GM19395 (cell line): ENCODE results near the gene STUM.
"Not testable (repeated sequence)": the region's sequence is repeated elsewhere in the genome, so short reads cannot be mapped to it uniquely, and the experiment has no call there.

Experiments used
- ATAC-seq: cut with Tn5 transposase; IDR thresholded peaks from one replicate; pipeline ENCODE4 v1.9.1; 2021; ENCODE audit warnings: mild to moderate bottlenecking, moderate library complexity; ENCODE audit not compliant: unreplicated experiment

STUM gene, protein sequence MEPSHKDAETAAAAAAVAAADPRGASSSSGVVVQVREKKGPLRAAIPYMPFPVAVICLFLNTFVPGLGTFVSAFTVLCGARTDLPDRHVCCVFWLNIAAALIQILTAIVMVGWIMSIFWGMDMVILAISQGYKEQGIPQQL

DNA sequence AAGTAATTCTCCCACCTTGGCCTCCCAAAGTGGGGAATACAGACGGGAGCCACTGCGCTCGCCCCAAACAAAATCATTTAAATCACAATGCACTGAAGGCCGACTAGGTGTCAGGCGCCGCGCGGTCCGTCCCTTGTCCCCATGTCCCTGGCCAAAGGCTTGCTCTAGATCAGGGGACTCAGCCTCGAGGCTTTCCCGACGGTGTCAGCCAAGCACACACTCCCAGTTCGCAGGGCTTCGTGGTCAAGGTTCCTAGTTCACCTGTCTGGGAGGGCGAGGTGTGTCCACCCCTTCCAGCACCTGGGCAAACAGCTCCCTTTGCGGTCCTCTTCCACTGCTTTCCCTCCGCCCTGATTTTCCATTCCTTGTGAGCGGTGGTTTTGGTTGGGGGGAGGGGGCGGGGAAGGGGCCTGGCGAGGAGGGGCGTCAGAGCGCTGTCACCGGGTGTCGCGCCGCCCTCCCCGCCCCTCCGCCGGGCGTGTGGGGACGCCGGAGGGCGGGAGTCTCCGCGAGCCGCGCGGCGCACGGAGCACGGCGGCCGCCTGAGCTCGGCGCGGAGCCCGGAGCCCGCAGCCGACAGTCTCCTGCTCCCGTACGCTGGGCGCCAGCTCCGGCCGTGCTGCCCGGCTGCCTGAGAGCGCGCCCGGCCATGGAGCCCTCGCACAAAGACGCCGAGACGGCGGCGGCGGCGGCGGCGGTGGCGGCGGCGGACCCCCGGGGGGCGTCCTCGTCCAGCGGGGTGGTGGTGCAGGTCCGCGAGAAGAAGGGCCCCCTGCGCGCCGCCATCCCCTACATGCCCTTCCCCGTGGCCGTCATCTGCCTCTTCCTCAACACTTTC, at the start of gene STUM:
Gene STUM (plus strand): TSS at position 509 of the 838 bp plus-strand sequence. CDS start 141 bp downstream, at position 650.
- no peak for ATAC-seq

DNA sequence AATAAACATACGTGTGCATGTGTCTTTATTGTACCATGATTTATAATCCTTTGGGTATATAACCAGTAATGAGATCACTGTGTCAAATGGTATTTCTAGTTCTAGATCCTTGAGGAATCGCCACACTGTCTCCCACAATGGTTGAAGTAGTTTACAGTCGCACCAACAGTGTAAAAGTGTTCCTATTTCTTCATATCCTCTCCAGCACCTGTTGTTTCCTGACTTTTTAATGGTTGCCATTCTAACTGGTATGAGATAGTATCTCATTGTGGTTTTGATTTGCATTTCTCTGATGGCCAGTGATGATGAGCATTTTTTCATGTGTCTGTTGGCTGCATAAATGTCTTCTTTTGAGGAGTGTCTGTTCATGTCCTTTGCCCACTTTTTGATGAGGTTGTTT, 48.9 kb upstream of the STUM start:
- not testable (repeated sequence) for ATAC-seq

DNA sequence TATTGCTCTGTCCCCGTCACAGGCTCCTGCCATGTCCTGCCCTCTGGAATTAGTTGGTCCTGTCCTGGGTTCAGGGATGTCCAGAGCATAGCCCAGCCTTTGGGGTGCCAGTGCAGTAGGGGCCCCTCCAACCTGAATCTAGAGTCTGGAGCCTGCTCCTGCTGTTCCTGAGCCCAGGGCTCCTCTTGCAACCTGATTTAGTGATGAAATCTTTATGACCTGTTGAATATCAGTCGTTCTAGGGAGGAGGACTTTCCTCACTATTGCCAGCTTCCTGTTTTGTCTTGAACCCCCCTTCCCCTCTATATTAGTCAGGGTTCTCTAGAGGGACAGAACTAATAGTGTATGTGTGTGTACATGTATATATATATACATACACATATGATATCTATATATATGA, 42.5 kb upstream of the STUM start:
- no peak for ATAC-seq

DNA sequence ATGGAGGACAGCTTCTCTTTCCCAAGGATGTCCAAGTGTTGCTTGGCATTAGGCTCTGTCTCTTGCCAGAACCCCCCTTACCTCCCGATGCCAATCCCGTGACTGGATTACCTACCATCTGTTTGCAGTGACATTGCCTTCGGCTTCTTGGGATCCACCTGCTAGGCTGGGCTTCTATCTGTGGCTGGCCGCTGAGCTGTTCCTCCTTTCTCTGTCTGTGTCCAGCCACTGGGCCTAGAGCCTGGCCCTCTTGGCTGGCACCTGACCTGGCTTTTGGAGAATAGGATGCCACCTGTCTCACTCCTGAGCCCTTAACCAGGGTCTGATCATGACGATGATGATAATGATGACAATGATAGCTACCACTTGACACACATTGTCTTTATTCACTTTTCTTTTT, 41.6 kb upstream of the STUM start:
- no peak for ATAC-seq

DNA sequence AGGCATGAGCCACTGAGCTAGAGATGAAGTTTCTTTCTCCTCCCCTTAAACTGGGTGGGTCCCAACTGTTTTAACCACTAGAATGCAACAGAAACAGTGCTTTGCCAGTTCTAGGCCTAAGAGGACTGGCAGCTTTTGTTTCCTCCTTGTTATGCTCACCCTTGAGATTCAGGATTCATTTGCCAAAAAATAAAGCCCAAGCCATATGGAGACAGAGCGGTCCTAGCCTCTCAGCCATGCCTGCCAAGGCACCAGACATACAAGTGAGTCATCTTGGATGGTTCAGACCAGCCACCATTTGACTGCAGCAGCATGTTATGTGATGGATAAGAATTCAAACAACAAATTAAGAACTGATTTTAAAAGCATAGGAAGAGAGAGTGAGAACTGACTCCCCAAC, 38.1 kb upstream of the STUM start:
- no peak for ATAC-seq

DNA sequence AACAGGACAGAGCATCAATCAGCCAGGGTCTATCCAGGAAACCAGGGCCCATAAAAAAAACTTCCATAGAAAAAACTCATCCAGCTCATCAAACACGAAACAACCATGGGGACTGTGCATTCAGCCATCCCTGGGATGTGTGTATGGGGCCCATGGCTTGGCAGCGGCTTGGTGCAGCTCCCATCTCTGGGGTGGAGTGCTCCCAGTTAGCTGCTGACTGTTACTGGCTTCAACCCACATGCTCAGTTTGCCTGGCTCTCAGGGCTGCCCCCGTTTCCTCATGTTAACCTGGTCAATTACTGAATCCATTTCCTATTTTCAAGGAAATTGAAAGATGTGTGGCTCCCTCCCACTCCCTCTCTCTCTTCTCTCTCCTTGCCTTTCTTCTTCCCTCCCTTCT, 37.3 kb upstream of the STUM start:
- ATAC-seq: no peak

DNA sequence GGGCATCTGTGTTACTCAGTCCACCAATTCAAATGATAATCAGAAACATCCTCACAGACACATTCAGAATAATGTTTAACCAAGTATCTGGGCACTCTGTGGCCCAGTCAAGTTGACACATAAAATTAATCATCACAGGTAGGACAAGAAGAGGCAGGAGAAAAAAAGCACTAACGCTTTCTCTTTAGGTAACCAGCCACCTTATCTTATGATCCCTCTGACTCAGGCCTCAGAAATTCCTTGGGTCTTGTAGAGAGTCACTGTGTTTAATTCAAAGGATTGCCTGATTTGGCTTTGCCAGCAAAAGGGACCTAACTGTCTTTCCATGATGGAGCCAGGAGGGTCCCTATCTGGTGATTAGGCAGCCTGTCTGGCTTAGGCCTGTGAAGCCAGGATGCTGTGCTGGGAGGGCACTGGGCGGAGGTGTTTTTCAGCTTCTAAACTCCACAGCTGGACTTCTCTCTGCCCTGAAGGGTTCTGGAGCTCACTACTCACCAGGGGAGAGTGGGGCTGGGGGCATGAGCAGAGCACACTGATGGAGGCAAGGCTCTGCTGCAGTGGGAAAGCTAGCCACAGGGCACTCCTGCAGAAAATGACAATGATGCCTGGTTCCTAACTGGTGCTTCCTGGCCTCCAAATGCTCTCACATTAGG, 36.4 kb upstream of the STUM start:
- no peak for ATAC-seq

DNA sequence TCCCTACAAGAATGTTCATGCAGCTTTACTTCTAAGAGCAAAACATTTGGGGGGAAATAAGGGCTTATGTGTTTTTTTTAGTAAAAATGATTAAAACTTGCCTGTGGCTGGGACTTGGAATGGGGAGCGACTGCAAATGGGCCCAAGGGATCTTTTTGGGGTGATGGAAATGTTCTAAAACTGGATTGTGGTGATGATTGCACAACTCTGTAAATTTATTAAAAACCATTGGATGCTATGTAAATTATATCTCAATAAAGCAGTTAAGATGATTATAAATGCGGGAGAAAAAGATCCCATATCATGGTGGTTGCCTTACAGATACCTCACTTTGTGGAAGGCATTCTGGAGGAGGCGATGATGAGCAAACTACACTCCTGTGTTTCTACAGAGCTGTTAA, 30.2 kb upstream of the STUM start:
- ATAC-seq: no peak

DNA sequence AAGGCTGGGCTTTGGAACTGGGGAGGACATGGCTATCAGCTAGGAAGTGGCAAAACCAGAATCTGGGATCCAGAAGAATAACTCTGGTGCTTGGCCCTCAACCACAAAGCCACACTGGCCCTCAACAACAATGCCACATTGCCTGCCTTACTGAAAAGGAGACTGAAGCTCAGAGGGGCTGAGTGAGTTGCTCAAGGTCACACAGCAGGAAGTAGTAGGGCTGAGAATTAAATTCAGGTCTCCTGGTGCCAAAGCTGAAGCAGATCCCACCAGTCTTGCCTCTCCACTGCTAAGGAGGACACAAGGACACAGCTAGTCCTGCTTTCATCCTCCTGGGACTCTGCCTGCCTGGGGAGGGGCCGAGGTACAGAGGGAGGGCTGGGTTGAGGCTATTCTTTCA, 29.4 kb upstream of the STUM start:
- no peak for ATAC-seq

DNA sequence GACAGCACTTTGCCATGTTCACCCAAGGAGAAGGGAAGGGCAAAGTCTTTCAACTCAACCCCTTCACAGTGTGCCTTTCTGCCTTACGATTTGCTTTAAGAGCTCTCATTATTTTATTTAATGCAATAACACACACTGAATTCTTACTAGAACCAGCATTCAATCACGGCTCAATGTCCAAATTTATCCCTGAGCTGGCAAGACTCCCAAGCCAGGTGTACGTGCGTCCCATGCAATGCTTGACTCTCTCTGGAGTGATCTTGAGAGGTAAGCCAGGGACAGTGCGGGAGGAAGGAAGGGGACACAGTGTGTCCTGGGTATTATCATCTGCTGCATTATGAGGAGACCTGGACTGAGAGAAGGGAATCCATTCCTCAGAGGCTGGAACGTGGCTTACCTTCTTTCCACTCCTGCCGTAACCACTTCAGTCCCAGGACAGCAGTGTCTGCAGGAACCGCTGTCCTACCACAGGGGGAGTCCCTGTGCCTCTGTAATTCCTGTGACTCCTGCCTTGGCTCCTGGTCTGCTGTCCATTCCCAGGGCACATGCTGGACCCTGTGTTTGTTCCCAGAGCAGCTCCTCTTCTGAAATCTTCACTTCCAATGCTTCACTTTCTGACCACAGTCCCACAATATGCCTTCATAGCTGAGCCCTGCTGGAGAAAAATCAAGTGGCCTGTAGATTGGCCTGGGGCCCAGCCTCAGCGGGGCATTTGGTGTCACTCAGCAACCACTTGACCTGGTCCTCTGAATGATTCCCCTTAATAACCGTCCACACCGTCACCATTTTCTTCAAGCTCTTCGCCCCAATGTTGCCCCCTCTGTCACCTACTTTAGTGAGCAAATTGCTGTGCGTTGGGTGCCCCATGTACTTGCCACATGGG, 28.6 kb upstream of the STUM start:
- ATAC-seq: no peak

DNA sequence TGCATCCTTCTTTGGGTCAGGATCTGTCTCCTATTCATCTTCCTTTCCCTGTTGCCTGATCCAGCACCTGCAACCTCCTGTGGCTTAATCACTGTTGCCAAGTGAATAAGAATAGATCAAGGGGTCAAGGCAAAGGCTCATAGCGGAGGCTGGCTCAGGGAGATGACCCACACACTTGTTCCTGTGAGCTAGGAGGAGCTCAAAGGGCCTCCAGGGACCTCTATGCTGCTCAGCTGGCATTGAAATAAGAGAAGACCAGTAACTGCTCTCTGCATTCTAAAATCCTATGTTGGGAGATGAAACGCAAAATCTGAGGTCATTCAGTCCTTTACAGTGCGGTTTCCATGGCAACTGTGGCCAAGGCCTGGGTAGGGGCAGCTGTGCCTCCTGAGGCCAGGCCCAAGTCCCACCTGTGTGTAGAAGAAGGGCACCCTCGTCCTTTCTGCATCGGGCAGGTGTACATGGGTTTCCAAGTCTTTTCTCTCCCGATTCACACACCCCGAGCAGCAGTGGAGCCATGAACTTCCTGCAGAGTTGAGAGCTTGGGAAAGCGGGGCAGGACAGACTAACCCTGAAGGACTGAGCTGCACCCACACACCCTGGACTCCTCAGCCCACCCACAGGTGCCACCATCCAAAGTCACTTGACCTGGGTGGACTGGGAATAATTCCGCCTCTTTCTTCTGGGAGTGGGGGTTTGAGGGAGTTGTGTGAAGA, 27.8 kb upstream of the STUM start:
- no peak for ATAC-seq

DNA sequence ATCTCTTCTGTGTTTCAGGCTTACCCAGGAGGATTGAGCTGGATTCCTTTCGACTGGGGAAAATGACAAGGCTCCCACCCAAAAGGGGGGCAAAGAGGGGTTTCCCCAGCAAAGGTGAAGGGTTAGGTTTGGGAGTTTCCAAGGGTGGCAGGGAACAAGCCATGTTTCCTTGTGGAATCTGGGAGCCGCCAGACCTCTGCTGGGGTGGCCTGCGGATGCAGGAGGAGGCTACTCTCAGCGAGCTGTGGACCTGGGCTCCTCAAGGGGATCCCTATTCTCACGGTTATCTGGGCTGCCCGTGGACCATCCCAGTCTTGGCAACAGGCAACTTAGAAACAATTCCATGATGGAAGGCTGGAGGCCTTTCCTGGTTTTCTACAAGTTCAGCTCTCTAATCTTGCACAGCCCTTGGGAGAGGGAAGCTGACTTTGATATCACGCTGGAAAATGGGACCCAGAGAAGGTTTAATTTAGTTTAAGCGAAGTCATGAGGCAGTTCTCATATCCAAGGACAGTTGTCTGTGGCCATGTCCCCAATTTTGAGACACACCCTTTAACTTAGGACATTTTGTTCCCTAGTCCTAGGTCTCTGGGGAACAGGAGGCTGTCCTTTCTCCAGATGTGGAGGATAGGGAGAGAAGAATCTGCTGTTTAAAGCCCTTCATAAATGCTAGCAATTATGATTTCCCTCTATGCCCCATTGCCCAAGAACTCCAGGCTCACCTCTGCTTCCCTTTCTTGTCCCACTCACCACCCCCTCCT, 24.7 kb upstream of the STUM start:
- ATAC-seq: no peak

DNA sequence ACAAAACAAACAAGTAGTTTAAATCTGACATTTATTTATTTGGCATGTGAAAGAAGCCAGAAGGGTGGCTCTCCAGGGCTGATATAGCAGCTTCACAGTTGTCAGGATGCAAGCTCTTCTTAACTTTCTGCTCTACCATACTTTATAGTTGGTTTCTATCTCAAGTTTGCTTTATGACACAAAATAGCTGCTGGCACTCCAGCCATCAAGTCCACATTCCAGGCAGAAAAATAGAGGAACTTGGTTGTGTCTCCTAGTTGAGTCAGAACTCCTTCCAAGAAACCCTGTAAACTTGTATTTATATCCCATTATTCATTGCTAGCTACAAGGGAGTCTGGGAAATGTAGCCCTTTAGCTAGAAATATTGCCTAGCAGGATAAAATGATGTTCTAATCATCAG, 24.0 kb upstream of the STUM start:
- ATAC-seq: no peak

DNA sequence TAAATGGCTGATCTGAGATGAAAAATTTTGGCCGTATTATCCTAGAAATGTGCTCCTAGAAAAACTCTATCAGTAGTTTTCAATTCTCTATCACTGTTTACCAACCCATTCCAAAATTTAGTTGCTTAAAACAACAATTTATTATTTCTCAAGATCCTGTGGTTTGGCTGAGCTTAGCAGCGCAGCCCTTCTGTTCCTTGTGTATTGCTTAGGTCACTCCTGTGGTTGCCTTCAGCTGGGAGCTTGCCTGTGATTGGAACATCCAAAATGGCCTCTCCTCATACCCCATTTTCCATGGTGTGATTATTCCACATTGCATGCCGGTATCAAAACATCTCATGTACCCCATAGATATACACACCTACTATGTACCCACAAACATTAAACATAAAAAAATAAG, 22.8 kb upstream of the STUM start:
- no peak for ATAC-seq

DNA sequence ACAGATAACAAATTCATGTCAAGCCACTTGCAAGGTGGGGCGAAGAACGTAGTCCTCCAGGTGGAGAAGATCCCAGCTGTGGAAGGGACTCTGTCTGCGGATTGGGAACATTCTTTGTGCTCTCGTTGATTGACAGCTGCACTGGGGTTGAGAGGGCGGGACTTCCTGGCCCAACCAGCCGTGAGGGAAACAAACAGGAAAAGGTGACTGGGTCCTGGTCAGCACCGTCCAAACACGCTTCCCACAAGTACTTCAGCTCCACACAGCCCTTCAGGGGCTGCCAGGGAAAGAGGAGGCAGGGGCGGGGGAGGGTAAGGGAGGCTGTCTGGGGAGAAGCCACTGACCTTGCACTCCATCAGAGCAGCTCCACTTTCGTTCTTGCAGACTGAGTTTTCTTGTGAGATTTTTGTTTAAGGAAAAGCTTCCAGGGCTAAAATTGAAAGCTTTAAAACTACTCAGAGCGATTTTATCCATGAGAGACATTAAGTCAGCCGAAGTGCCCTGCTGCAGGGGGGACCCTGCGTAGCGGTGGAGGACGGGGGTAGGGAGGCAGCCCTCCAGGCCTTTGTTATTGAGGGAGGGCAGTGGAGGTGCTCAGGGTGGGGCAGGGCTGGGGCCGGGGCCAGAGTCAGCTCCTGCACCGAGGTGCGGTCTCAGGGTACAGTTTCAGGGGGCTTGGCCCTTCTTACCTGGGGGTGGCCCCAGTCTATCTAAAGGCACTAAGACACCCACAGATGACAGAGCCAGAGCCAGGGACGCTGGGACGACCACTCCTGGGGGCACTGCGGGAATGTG, 21.6 kb upstream of the STUM start:
- no peak for ATAC-seq

DNA sequence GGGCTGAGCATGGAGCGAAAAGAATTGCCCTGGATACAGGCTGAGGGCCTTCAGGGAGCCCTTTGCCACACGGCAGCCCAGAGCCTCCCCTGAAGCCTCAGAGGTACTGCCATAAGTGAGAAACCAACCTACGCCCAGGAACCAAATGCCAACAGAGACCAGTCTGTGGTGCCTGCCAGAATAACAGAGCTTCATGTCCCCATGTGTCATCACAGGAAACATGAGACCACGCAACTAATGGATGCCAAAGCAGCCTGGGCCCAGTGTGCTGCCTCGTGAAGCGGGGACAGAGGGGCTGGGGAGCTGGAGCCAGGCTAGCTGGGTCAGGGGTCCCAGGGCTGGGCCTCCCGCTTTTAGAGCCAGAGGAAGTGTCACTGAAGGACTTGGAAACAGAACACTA, 18.7 kb upstream of the STUM start:
- ATAC-seq: no peak

DNA sequence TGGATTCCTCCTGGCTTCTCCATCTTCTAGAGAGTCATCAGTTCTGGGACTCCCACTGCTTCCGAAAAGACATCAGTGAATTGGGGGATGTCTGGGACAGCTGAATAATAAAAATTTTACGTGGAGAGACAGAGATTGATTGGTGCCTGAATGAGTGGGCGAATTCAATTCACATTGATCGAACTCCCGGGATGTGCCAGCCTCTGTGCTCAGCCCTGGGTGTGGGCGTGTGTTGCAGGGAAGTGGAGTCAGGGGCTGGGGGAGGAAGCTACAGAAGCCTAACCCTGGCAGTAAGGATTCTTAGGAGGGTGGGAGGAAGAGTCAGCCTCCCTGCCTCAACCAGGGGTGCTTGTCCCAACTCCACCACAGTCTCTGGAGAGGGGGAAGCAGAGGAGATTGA, 18.0 kb upstream of the STUM start:
- ATAC-seq: no peak

DNA sequence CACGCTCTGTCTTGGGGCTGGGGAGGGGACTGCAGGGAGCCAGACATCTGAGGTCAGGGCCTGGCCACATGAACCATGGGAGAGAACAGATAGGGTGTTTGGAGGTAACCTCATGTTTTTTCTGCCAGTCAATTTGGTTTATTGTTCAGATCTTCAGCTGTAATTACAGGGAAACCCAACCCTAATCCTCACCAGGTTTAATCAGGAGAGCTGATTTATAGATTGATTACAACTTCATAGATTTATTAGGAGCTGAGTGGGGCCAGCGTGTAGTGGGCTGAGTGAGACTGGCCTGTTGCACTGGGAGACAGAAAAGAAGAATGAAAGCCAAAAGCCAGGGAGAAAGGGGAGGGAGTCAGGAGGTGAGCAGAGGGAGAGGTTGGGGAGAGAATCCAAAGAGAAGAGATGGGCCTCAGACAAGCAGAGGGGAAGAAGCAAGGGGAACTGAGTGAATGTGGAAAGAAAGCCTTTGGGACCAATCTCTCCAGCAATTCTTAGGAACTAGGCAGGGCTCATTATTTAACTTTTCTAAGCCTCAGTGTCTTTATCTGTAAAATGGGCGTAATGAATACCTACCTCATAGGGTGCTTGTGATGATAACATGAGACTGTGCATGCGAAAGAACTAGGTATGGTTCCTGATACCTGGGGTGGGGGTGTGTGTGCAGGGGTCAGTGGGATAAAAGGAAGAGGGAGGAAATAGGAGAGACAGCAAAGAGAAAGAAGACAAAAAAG, 17.0 kb upstream of the STUM start:
- ATAC-seq: no peak
